BLaER1 treated with 17β-estradiol and CSF1 and Interleukin-3, amounts not matched to agents 10 nM and 100 nM (cell line): Measurements from ENCODE around the gene MICAL3.
A peak's percentile ranks its signal among the peaks of the same experiment; 100 is the strongest.

Experiments
- H3K27ac ChIP-seq, 11 experiments: shearing (Covaris generic); formaldehyde crosslinking; 2 replicates each; pipeline ENCODE4 v1.8.1; 2022
- H3K27me3 ChIP-seq, 11 experiments: shearing (Covaris generic); formaldehyde crosslinking; 2 replicates each; pipeline ENCODE4 v1.8.1; 2022
- H3K36me3 ChIP-seq, 11 experiments: shearing (Covaris generic); formaldehyde crosslinking; 2 replicates each; pipeline ENCODE4 v1.8.1; 2022
- H3K4me1 ChIP-seq, 10 experiments: shearing (Covaris generic); formaldehyde crosslinking; 2 replicates each; pipeline ENCODE4 v1.8.1; 2022
- H3K4me2 ChIP-seq, 11 experiments: shearing (Covaris generic); formaldehyde crosslinking; 2 replicates each; pipeline ENCODE4 v1.8.1; 2022
- H3K4me3 ChIP-seq, 10 experiments: shearing (Covaris generic); formaldehyde crosslinking; 2 replicates each; pipeline ENCODE4 v1.8.1; 2022
- H3K9ac ChIP-seq, 11 experiments: shearing (Covaris generic); formaldehyde crosslinking; 2 replicates each; pipeline ENCODE4 v1.8.1; 2022
- H3K9me3 ChIP-seq, 11 experiments: shearing (Covaris generic); formaldehyde crosslinking; replicated peaks in 1 of 11; 2 replicates each; pipeline ENCODE4 v1.8.1; 2022
- H4K20me1 ChIP-seq, 11 experiments: shearing (Covaris generic); formaldehyde crosslinking; 2 replicates each; pipeline ENCODE4 v1.8.1; 2022
- Cebpa-rat ChIP-seq, 11 experiments: shearing (Covaris generic); IDR thresholded peaks; 2 replicates each; pipeline ENCODE4 v1.8.1; 2022

The MICAL3 gene

DNA sequence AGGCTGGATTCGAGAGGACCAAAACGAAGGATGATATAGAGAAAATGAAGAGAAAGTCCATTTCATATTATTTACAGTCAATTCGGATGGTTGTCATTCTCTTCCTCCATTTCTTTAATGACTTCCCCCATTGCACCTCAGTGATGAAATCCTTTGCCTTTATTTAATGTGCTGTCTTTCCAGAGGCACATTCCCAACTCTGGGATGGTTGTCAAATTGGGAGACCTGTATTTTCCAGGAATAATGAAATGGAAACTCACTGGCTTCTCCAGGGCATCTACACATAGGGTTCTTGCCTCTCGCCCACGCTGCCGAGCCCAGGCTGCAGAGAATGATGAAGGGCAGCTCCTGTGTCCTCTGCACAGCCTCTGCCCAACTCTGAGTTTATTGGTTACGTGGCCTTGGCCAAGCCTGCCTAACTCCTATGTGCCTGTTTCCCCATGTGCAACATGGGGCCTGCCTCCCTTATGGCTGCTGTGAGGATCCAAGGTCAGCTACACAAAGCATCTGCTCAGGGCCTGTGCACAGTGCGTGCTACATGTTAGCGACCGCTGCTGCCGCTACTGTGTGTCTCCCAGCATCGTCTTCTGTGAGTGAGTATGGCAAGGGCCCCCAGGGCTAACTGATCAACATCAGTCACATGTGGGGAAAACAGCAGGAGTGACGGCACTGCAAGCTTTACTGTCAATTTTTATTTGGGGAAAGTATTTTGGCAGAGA lies 168.6 kb downstream of the MICAL3 start:
- no peaks in the 10 kb centered on the region for H3K27me3 ChIP-seq
- peaks cover 0 to 49% (median 6%) of the 10 kb centered on the region in 11 experiments; a peak in 10 of 22 replicates for H3K36me3 ChIP-seq
- peaks cover 0 to 21% (median 12%) of the 10 kb centered on the region in 10 experiments; a peak in 13 of 20 replicates for H3K4me1 ChIP-seq
- H4K20me1 ChIP-seq = peaks cover 0 to 47% (median 3%) of the 10 kb centered on the region in 11 experiments; a peak in 10 of 22 replicates
- no peaks in the 10 kb centered on the region for H3K9me3 ChIP-seq
- H3K9ac ChIP-seq = no peak overlapping the region
- no peak overlapping the region for H3K4me3 ChIP-seq
- H3K27ac ChIP-seq = no peak overlapping the region
- no peak overlapping the region for H3K4me2 ChIP-seq
- no peak for TF ChIP-seq Cebpa-rat (IDR thresholded peaks at IDR 0.05)

DNA sequence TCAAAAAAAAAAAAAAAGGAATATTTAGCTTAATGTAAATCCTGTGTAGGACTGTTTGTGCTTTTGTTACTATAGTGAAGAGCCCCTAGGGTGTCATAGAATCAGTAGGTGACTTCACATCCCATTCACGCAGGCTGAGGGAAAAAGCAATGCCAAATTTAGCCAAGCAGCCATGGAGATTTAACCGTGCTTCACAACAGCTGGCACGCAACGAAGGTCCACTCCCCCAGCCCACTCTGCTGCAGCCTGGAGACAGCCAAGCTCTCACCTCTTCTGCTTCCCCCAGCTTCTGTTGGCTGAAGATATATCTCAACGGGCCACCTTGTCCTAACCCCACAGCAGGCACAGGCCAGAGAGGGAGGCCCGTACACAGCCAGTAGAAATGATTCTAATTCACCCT lies 171.3 kb downstream of the MICAL3 start:
- no peak overlapping the region for H3K9ac ChIP-seq
- no peak for TF ChIP-seq Cebpa-rat (IDR thresholded peaks at IDR 0.05)
- H3K4me1 ChIP-seq = peaks cover 3 to 18% (median 11%) of the 10 kb centered on the region in 10 experiments; a peak in 19 of 20 replicates
- no peak overlapping the region for H3K4me2 ChIP-seq
- H3K27ac ChIP-seq = no peak overlapping the region
- no peaks in the 10 kb centered on the region for H3K9me3 ChIP-seq
- H3K4me3 ChIP-seq = no peak overlapping the region
- no peaks in the 10 kb centered on the region for H3K27me3 ChIP-seq
- peaks cover 0 to 27% (median 0%) of the 10 kb centered on the region in 11 experiments; a peak in 7 of 22 replicates for H3K36me3 ChIP-seq
- peaks cover 0 to 43% (median 12%) of the 10 kb centered on the region in 11 experiments; a peak in 11 of 22 replicates for H4K20me1 ChIP-seq

DNA sequence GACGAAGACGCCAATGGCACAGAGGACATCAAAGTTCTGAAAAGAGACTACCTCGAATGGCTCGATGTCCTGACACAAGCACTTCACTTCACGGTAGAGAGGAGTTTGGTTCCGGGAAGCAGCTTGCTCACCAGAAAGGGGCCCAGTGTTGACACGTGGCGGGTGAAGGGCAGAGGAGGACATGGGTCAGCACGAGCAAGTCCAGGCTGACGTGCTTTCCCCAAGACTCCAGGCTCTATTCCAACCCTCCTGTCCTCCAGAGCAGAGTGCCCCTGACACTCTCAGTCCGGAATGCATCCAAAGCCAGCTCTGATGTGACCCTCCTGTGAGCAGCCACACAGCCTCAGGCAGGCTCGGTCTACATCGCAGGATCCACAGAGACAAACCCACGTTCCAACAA lies 172.6 kb downstream of the MICAL3 start:
- no peaks in the 10 kb centered on the region for H3K27me3 ChIP-seq
- no peak overlapping the region for H3K27ac ChIP-seq
- TF ChIP-seq Cebpa-rat (IDR thresholded peaks at IDR 0.05) = no peak
- H3K4me2 ChIP-seq = no peak overlapping the region
- no peaks in the 10 kb centered on the region for H3K9me3 ChIP-seq
- H3K36me3 ChIP-seq = peaks cover 0 to 17% (median 3%) of the 10 kb centered on the region in 11 experiments; a peak in 10 of 22 replicates
- no peak overlapping the region for H3K4me3 ChIP-seq
- H4K20me1 ChIP-seq = peaks cover 0 to 48% (median 19%) of the 10 kb centered on the region in 11 experiments; a peak in 12 of 22 replicates
- no peak overlapping the region for H3K9ac ChIP-seq
- peaks cover 9 to 31% (median 24%) of the 10 kb centered on the region in 10 experiments; a peak in 19 of 20 replicates for H3K4me1 ChIP-seq

- Histone ChIP-seq H3K9ac (peak overlapping the region in 2 of 11 experiments; percentile 36 to 59; a peak in 4 of 22 replicates), H3K4me3 (no peak overlapping the region), H4K20me1 (peaks cover 0 to 39% (median 21%) of the 10 kb centered on the region in 11 experiments; a peak in 12 of 22 replicates), H3K27ac (peak overlapping the region in 2 of 11 experiments; percentile 5 to 43; a peak in 2 of 22 replicates), H3K4me1 (peaks cover 12 to 64% (median 50%) of the 10 kb centered on the region in 10 experiments; a peak in 19 of 20 replicates), H3K27me3 (no peaks in the 10 kb centered on the region), H3K9me3 (no peaks in the 10 kb centered on the region), H3K36me3 (peaks cover 0 to 8% (median 0%) of the 10 kb centered on the region in 11 experiments; a peak in 5 of 22 replicates), H3K4me2 (peak overlapping the region; percentile 18 to 94 (median 82); a peak in 21 of 22 replicates)
- TF ChIP-seq Cebpa-rat (IDR thresholded peaks at IDR 0.05) = no peak
Measured at GRCh38 chr22:17847360-17848078, 176.8 kb downstream of the MICAL3 start.

DNA sequence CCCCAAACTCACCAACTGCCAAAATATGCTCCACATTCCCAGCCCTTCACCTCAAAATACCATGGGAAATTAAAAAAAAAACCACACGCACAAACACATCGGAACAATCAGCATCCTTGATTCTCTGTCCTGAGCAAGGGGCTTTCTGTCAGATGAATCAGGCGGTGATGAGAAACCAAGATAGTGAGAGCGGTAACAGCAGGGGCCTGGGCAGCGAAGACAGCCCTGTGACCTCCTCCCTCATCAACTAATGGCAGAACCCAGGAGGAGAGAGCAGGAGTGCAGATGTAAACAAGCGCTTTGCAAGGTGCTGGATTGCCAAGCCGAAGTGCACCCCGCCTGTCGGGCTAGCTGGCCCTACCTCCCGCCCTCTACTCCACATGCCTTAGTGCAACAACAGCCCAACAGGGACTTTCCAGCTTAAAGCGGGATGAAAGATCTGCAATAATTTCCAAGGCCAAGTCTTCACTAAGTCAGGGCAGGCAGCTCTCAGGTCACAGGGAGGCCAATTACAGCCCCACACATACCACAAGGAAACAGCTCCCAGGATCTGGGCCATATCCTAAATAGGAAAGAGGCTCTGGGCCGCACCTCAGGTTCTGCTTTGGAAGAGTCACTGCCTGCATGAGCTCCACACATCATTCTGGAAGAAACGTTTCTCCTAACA lies 177.9 kb downstream of the MICAL3 start:
- Histone ChIP-seq H4K20me1 (peaks cover 0 to 39% (median 21%) of the 10 kb centered on the region in 11 experiments; a peak in 12 of 22 replicates), H3K4me2 (peak overlapping the region in 8 of 11 experiments; percentile 72 to 94 (median 86); a peak in 16 of 22 replicates), H3K9me3 (no peaks in the 10 kb centered on the region), H3K27me3 (no peaks in the 10 kb centered on the region), H3K9ac (no peak overlapping the region), H3K4me1 (peaks cover 22 to 75% (median 61%) of the 10 kb centered on the region in 10 experiments), H3K4me3 (no peak overlapping the region), H3K36me3 (peaks cover 0 to 8% (median 1%) of the 10 kb centered on the region in 11 experiments; a peak in 6 of 22 replicates), H3K27ac (no peak overlapping the region)
- no peak for TF ChIP-seq Cebpa-rat (IDR thresholded peaks at IDR 0.05)

- Histone ChIP-seq H3K36me3 (peaks cover 3 to 14% (median 8%) of the 10 kb centered on the region in 11 experiments; a peak in 14 of 22 replicates), H4K20me1 (peaks cover 0 to 39% (median 21%) of the 10 kb centered on the region in 11 experiments; a peak in 12 of 22 replicates), H3K27me3 (no peaks in the 10 kb centered on the region), H3K4me3 (no peak overlapping the region), H3K27ac (no peak overlapping the region), H3K4me2 (peak overlapping the region in 7 of 11 experiments; percentile 12 to 94 (median 88); a peak in 10 of 22 replicates), H3K9ac (no peak overlapping the region), H3K9me3 (no peaks in the 10 kb centered on the region), H3K4me1 (peaks cover 22 to 81% (median 65%) of the 10 kb centered on the region in 10 experiments)
- TF ChIP-seq Cebpa-rat (IDR thresholded peaks at IDR 0.05) = no peak
Measured at GRCh38 chr22:17845790-17846189, 178.6 kb downstream of the MICAL3 start.

DNA sequence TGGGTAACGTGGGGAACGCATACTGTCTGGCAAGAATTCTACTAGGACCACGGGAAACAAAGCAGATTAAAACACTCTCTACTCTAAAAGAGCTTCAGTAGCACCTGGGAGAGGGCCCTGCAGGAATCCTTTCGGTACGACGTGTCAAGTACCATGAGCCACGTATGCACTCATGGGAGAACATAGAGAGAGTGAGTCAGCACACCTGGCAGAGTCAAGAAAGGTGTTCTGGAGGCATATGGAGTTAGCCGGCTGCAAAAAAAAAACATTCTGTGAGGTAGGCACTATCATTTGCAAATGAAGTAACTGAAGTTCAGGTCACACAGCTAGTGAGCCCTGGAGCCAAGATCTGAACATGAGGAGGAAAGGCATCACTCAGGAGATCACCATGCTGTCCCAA lies 179.0 kb downstream of the MICAL3 start:
- Histone ChIP-seq H3K27me3 (no peaks in the 10 kb centered on the region), H3K36me3 (peaks cover 3 to 19% (median 13%) of the 10 kb centered on the region in 11 experiments; a peak in 17 of 22 replicates), H4K20me1 (peaks cover 0 to 39% (median 21%) of the 10 kb centered on the region in 11 experiments; a peak in 12 of 22 replicates), H3K4me2 (peak overlapping the region in 5 of 11 experiments; percentile 12 to 94 (median 88); a peak in 8 of 22 replicates), H3K4me3 (no peak overlapping the region), H3K9ac (no peak overlapping the region), H3K9me3 (no peaks in the 10 kb centered on the region), H3K27ac (no peak overlapping the region), H3K4me1 (peaks cover 22 to 82% (median 65%) of the 10 kb centered on the region in 10 experiments)
- TF ChIP-seq Cebpa-rat (IDR thresholded peaks at IDR 0.05) = no peak

DNA sequence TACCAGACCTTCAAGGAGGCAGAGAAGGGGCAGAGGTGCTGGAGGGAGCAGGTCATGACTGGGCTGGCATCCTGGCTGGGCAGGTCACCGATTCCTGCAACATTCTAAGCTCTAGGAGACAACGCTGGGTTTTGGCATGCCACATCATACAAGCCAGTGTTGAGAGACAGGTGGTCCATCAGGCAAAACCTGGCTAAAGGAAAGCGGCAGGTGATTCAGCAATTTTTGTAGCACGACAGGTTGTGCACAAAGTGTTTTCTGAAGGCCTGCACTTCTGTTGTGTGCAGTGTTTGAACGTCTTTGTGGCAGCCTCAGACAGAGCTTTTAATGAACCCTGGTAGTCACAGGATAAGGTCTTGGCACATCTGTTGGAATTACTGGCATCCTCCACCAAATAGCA lies 180.2 kb downstream of the MICAL3 start:
- no peak overlapping the region for H3K4me3 ChIP-seq
- H3K4me2 ChIP-seq = peak overlapping the region in 3 of 11 experiments; percentile 85 to 90 (median 90); a peak in 4 of 22 replicates
- no peak overlapping the region for H3K27ac ChIP-seq
- no peaks in the 10 kb centered on the region for H3K27me3 ChIP-seq
- H3K4me1 ChIP-seq = peaks cover 22 to 81% (median 65%) of the 10 kb centered on the region in 10 experiments
- TF ChIP-seq Cebpa-rat (IDR thresholded peaks at IDR 0.05) = no peak
- no peak overlapping the region for H3K9ac ChIP-seq
- no peaks in the 10 kb centered on the region for H3K9me3 ChIP-seq
- H4K20me1 ChIP-seq = peaks cover 0 to 36% (median 21%) of the 10 kb centered on the region in 11 experiments; a peak in 12 of 22 replicates
- H3K36me3 ChIP-seq = peaks cover 3 to 25% (median 19%) of the 10 kb centered on the region in 11 experiments; a peak in 17 of 22 replicates
